Fibroblast of lung (primary cell): Measurements from ENCODE around the gene ZNF622.

ENCODE experiments used
- EZH2 ChIP-seq: IDR thresholded peaks from 2 replicates; pipeline ENCODE4 v1.5.1; 2012; ENCODE audit warnings: low read length, control low read depth, mild to moderate bottlenecking; ENCODE audit errors: missing control alignments
- TF ChIP-seq, protein P1 (sequence below), 2 donors: IDR thresholded peaks in 1 of 2; conservative IDR thresholded peaks in 1 of 2; 1 replicate in 1 of 2; 2 replicates in 1 of 2; pipeline ENCODE4 v1.5.1; 2011 to 2012; ENCODE audit warnings: low read length in 2 of 2, control low read depth in 1 of 2, inconsistent platforms in 1 of 2, low read depth in 1 of 2, mild to moderate bottlenecking in 1 of 2

GRCh38 chr5:16505140-16505891 lies 39.7 kb upstream of the ZNF622 start:
- TF ChIP-seq, protein P1, sequence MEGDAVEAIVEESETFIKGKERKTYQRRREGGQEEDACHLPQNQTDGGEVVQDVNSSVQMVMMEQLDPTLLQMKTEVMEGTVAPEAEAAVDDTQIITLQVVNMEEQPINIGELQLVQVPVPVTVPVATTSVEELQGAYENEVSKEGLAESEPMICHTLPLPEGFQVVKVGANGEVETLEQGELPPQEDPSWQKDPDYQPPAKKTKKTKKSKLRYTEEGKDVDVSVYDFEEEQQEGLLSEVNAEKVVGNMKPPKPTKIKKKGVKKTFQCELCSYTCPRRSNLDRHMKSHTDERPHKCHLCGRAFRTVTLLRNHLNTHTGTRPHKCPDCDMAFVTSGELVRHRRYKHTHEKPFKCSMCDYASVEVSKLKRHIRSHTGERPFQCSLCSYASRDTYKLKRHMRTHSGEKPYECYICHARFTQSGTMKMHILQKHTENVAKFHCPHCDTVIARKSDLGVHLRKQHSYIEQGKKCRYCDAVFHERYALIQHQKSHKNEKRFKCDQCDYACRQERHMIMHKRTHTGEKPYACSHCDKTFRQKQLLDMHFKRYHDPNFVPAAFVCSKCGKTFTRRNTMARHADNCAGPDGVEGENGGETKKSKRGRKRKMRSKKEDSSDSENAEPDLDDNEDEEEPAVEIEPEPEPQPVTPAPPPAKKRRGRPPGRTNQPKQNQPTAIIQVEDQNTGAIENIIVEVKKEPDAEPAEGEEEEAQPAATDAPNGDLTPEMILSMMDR (conservative IDR thresholded peaks at IDR 0.05 in 1 of 2, IDR thresholded peaks at IDR 0.05 in 1 of 2; ENCODE audit: low read depth in 1 of 2, low read length in 2 of 2), result no peak
- no peak for TF ChIP-seq EZH2
